ENCODE data around the gene LSR.
"Not testable (repeated sequence)": the region's sequence is repeated elsewhere in the genome, so short reads cannot be mapped to it uniquely, and the experiment has no call there.

LSR gene

GRCh38 chr19:35279985-35280821 lies 31.4 kb downstream of the LSR start:
- Histone ChIP-seq H3K9me3 (ENCODE audit: control extremely low read depth in 1 of 5, control insufficient read depth in 4 of 5, insufficient read depth in 2 of 5, low read depth in 1 of 5, low read length in 4 of 5) (no peaks in the 10 kb centered on the region), H3K4me3 (ENCODE audit: control insufficient read depth in 1 of 7, extremely low read depth in 1 of 7, insufficient read depth in 4 of 7, low read depth in 2 of 7, low read length in 6 of 7) (no peak overlapping the region), H3K27me3 (replicated peaks in 2 of 5; ENCODE audit: control insufficient read depth in 4 of 5, insufficient read depth in 5 of 5, low read length in 4 of 5) (no peaks in the 10 kb centered on the region), H3K4me1 (ENCODE audit: control extremely low read depth in 1 of 4, control insufficient read depth in 4 of 4, insufficient read depth in 4 of 4, low read length in 3 of 4) (peaks cover 0 to 18% (median 16%) of the 10 kb centered on the region in 4 experiments), H3K27ac (ENCODE audit: insufficient read depth in 1 of 2, low read depth in 1 of 2, low read length in 2 of 2, poor library complexity in 1 of 2, severe bottlenecking in 2 of 2) (no peak overlapping the region), H3K36me3 (ENCODE audit: control insufficient read depth in 4 of 4, insufficient read depth in 4 of 4, low read length in 3 of 4) (peaks cover 5 to 46% (median 31%) of the 10 kb centered on the region in 4 experiments)
- CTCF ChIA-PET: interaction anchor here (0.6 to 2.3 kb wide), 5 partner anchors 10 to 215 kb away, joined by 3 to 5 read pairs (median 3); no protein-coding TSS in a partner anchor
- no peak for DNase-seq
- POLR2A ChIA-PET: interaction anchor here (1.5 kb wide), 1 partner anchor 8 kb away, joined by 6 read pairs; no protein-coding TSS in a partner anchor
- 94% methylated on average over 12 of the region's 12 CpGs for WGBS (ENCODE audit: insufficient coverage)

DNA sequence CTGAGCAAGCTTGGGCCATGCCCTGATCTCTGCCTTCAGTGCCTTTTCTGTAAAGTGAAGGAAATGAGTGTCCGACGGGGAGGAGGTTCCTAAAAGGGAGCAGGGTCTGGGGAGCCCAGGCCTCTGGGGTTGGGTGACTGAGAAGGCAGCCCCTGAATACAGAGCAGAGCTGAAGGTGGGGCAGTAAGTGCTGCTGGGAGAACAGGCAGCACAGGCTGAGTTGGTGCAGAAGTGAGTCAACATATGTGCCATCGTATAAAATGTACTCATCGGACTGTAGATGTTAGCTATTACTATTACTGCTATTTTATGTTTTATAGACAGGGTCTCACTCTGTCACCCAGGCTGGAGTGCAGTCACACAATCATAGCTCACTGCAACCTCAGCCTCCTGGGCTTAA lies 32.5 kb downstream of the LSR start:
- no peak for DNase-seq
- CTCF ChIA-PET: interaction anchor here (1.3 to 2.3 kb wide), 2 partner anchors 7 to 14 kb away, joined by 4 to 5 read pairs; no protein-coding TSS in a partner anchor
- POLR2A ChIA-PET: interaction anchor here (0.6 to 1.5 kb wide), 4 partner anchors 9 to 120 kb away, joined by 3 to 6 read pairs (median 4); no protein-coding TSS in a partner anchor

DNA sequence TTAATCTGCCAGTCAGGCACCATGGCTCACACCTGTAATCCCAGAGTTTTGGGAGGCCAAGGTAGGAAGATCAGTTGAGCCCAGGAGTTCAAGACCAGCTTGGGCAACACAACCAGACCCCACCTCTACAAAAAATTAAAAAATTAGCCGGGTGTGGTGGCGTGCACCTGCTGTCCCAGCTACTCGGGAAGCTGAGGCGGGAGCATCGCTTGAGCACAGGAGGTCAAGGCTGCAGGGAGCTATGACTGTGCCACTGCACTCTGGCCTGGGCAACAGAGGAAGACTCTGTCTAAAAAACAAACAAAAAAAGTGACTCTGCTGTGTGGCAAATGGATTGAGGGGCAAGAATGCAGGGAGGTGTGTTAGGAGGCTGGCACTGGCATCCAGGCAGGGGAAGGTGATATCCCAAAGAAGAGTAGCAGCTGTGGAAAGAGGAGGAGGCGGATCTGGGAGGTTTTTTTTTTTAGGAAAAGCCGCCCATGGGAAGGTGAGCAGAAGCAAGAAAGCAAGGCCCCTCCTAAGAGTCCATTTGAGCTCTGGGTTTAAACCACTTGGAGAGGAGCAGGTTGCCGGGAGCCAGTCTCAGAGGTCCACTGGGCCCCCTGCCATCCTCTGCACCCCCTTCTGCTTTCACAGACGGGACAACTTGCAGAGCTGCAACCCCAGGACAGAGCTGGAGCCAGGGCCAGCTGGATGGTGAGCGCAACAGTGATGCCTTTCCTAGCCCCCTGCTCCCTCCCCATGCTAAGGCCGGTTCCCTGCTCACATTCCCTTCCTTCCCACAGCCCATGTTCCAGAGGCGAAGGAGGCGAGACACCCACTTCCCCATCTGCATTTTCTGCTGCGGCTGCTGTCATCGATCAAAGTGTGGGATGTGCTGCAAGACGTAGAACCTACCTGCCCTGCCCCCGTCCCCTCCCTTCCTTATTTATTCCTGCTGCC lies 35.6 kb downstream of the LSR start:
- Histone ChIP-seq H3K9me3 (ENCODE audit: control extremely low read depth in 1 of 5, control insufficient read depth in 4 of 5, insufficient read depth in 2 of 5, low read depth in 1 of 5, low read length in 4 of 5) (no peaks in the 10 kb centered on the region), H3K36me3 (ENCODE audit: control insufficient read depth in 4 of 4, insufficient read depth in 4 of 4, low read length in 3 of 4) (peaks cover 0 to 5% (median under 1%) of the 10 kb centered on the region in 4 experiments), H3K4me1 (ENCODE audit: control extremely low read depth in 1 of 4, control insufficient read depth in 4 of 4, insufficient read depth in 4 of 4, low read length in 3 of 4) (peaks cover 0 to 19% (median 16%) of the 10 kb centered on the region in 4 experiments), H3K27me3 (replicated peaks in 2 of 5; ENCODE audit: control insufficient read depth in 4 of 5, insufficient read depth in 5 of 5, low read length in 4 of 5) (no peaks in the 10 kb centered on the region), H3K27ac (ENCODE audit: insufficient read depth in 1 of 2, low read depth in 1 of 2, low read length in 2 of 2, poor library complexity in 1 of 2, severe bottlenecking in 2 of 2) (no peak overlapping the region), H3K4me3 (ENCODE audit: control insufficient read depth in 1 of 7, extremely low read depth in 1 of 7, insufficient read depth in 4 of 7, low read depth in 2 of 7, low read length in 6 of 7) (no peak overlapping the region)
- 93% methylated on average over 13 of the region's 17 CpGs for WGBS (ENCODE audit: insufficient coverage)
- POLR2A ChIA-PET: no interaction called here
- CTCF ChIA-PET: interaction anchor here (0.9 to 3.1 kb wide), 4 partner anchors 10 to 66 kb away, joined by 3 to 7 read pairs (median 4); no protein-coding TSS in a partner anchor
- no peak for DNase-seq

More for the DNA sequence above, 32.5 kb downstream of the LSR start:
- WGBS (ENCODE audit: insufficient coverage): 85% methylated on average over 2 of the region's 4 CpGs
- Histone ChIP-seq H3K4me3 (ENCODE audit: control insufficient read depth in 1 of 7, extremely low read depth in 1 of 7, insufficient read depth in 4 of 7, low read depth in 2 of 7, low read length in 6 of 7) (no peak overlapping the region), H3K9me3 (ENCODE audit: control extremely low read depth in 1 of 5, control insufficient read depth in 4 of 5, insufficient read depth in 2 of 5, low read depth in 1 of 5, low read length in 4 of 5) (no peaks in the 10 kb centered on the region), H3K27ac (ENCODE audit: insufficient read depth in 1 of 2, low read depth in 1 of 2, low read length in 2 of 2, poor library complexity in 1 of 2, severe bottlenecking in 2 of 2) (no peak overlapping the region), H3K4me1 (ENCODE audit: control extremely low read depth in 1 of 4, control insufficient read depth in 4 of 4, insufficient read depth in 4 of 4, low read length in 3 of 4) (peaks cover 0 to 19% (median 16%) of the 10 kb centered on the region in 4 experiments), H3K27me3 (replicated peaks in 2 of 5; ENCODE audit: control insufficient read depth in 4 of 5, insufficient read depth in 5 of 5, low read length in 4 of 5) (no peaks in the 10 kb centered on the region), H3K36me3 (ENCODE audit: control insufficient read depth in 4 of 4, insufficient read depth in 4 of 4, low read length in 3 of 4) (peaks cover 3 to 36% (median 21%) of the 10 kb centered on the region in 4 experiments)

DNA sequence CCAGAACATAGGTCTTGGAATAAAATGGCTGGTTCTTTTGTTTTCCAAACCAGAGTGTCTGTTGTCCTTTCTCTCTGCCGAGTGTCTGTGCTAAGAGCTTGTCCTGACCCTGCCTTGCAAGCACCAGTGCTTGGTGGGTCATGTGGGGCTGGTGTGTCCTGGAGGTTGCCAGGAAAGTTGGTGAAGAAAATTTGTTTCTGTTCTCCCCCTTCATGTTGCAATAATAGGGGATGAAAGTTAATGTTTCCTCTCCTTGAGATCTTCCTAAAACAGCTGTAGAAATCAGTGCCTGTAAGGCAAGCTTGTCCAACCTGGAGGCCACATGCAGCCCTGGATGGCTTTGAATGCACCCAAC lies 36.3 kb downstream of the LSR start:
- Histone ChIP-seq H3K4me3 (ENCODE audit: control insufficient read depth in 1 of 7, extremely low read depth in 1 of 7, insufficient read depth in 4 of 7, low read depth in 2 of 7, low read length in 6 of 7) (no peak overlapping the region), H3K36me3 (ENCODE audit: control insufficient read depth in 4 of 4, insufficient read depth in 4 of 4, low read length in 3 of 4) (peaks cover 0 to under 1% (median 0%) of the 10 kb centered on the region in 4 experiments), H3K27me3 (replicated peaks in 2 of 5; ENCODE audit: control insufficient read depth in 4 of 5, insufficient read depth in 5 of 5, low read length in 4 of 5) (no peaks in the 10 kb centered on the region), H3K9me3 (ENCODE audit: control extremely low read depth in 1 of 5, control insufficient read depth in 4 of 5, insufficient read depth in 2 of 5, low read depth in 1 of 5, low read length in 4 of 5) (no peaks in the 10 kb centered on the region), H3K27ac (ENCODE audit: insufficient read depth in 1 of 2, low read depth in 1 of 2, low read length in 2 of 2, poor library complexity in 1 of 2, severe bottlenecking in 2 of 2) (no peak overlapping the region), H3K4me1 (ENCODE audit: control extremely low read depth in 1 of 4, control insufficient read depth in 4 of 4, insufficient read depth in 4 of 4, low read length in 3 of 4) (peaks cover 0 to 19% (median 16%) of the 10 kb centered on the region in 4 experiments)
- no peak for DNase-seq
- POLR2A ChIA-PET: no interaction called here
- CTCF ChIA-PET: interaction anchor here (1.4 to 3.1 kb wide), 2 partner anchors 11 to 20 kb away, joined by 4 to 7 read pairs; no protein-coding TSS in a partner anchor
- no CpG with 5 or more reads among the region's 1 CpG for WGBS (ENCODE audit: insufficient coverage)

DNA sequence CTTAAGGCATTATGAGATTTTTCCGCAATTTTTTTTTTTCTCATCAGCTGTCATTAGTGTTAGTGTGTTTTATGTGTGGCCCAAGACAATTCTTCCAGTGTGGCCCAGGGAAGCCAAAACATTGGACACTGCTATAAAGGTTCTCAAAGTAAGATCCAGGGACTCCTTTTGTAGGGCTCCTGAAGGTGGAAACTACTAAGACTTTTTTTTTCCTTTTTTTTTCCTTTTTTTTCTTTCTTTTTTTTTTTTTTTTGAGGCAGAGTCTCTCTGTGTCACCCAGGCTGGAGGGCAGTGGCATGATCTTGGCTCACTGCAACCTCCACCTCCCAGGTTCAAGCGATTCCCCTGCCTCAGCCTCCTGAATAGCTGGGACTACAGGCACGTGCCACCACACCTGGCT lies 36.7 kb downstream of the LSR start:
- no CpG with 5 or more reads among the region's 3 CpGs for WGBS (ENCODE audit: insufficient coverage)
- CTCF ChIA-PET: interaction anchor here (1.4 to 3.1 kb wide), 2 partner anchors 10 to 19 kb away, joined by 4 to 7 read pairs; no protein-coding TSS in a partner anchor
- H3K27me3 ChIP-seq (replicated peaks in 2 of 5; ENCODE audit: control insufficient read depth in 4 of 5, insufficient read depth in 5 of 5, low read length in 4 of 5); H3K36me3 ChIP-seq (ENCODE audit: control insufficient read depth in 4 of 4, insufficient read depth in 4 of 4, low read length in 3 of 4); DNase-seq; POLR2A ChIA-PET; H3K27ac ChIP-seq (ENCODE audit: insufficient read depth in 1 of 2, low read depth in 1 of 2, low read length in 2 of 2, poor library complexity in 1 of 2, severe bottlenecking in 2 of 2); H3K9me3 ChIP-seq (ENCODE audit: control extremely low read depth in 1 of 5, control insufficient read depth in 4 of 5, insufficient read depth in 2 of 5, low read depth in 1 of 5, low read length in 4 of 5); H3K4me3 ChIP-seq (ENCODE audit: control insufficient read depth in 1 of 7, extremely low read depth in 1 of 7, insufficient read depth in 4 of 7, low read depth in 2 of 7, low read length in 6 of 7): not testable (repeated sequence)
- H3K4me1 ChIP-seq (ENCODE audit: control extremely low read depth in 1 of 4, control insufficient read depth in 4 of 4, insufficient read depth in 4 of 4, low read length in 3 of 4): peaks cover 0 to 19% (median 16%) of the 10 kb centered on the region in 4 experiments

- H3K27me3 ChIP-seq (replicated peaks in 2 of 5; ENCODE audit: control insufficient read depth in 4 of 5, insufficient read depth in 5 of 5, low read length in 4 of 5); H3K27ac ChIP-seq (ENCODE audit: insufficient read depth in 1 of 2, low read depth in 1 of 2, low read length in 2 of 2, poor library complexity in 1 of 2, severe bottlenecking in 2 of 2); POLR2A ChIA-PET; H3K4me3 ChIP-seq (ENCODE audit: control insufficient read depth in 1 of 7, extremely low read depth in 1 of 7, insufficient read depth in 4 of 7, low read depth in 2 of 7, low read length in 6 of 7); H3K9me3 ChIP-seq (ENCODE audit: control extremely low read depth in 1 of 5, control insufficient read depth in 4 of 5, insufficient read depth in 2 of 5, low read depth in 1 of 5, low read length in 4 of 5); H3K36me3 ChIP-seq (ENCODE audit: control insufficient read depth in 4 of 4, insufficient read depth in 4 of 4, low read length in 3 of 4); DNase-seq: not testable (repeated sequence)
- H3K4me1 ChIP-seq (ENCODE audit: control extremely low read depth in 1 of 4, control insufficient read depth in 4 of 4, insufficient read depth in 4 of 4, low read length in 3 of 4): peaks cover 0 to 19% (median 16%) of the 10 kb centered on the region in 4 experiments
- WGBS (ENCODE audit: insufficient coverage): 100% methylated on average over 4 of the region's 5 CpGs
- CTCF ChIA-PET: interaction anchor here (0.6 to 3.1 kb wide), 4 partner anchors 10 to 209 kb away, joined by 3 to 7 read pairs (median 4); no protein-coding TSS in a partner anchor
Observed at GRCh38 chr19:35286101-35286500, 37.3 kb downstream of the LSR start.
